ENCODE results near the gene MAP2K7. TPM values are rescaled to one million over a fixed set of nuclear protein-coding genes. Genes with fewer than 3 reads are reported as not detected.
"Not testable (repeated sequence)": the region's sequence is repeated elsewhere in the genome, so short reads cannot be mapped to it uniquely, and the experiment has no call there.

The MAP2K7 gene
- total RNA-seq, 4 donors from 2014 or later: 23.1 to 47.8 (median 30.9) TPM

DNA sequence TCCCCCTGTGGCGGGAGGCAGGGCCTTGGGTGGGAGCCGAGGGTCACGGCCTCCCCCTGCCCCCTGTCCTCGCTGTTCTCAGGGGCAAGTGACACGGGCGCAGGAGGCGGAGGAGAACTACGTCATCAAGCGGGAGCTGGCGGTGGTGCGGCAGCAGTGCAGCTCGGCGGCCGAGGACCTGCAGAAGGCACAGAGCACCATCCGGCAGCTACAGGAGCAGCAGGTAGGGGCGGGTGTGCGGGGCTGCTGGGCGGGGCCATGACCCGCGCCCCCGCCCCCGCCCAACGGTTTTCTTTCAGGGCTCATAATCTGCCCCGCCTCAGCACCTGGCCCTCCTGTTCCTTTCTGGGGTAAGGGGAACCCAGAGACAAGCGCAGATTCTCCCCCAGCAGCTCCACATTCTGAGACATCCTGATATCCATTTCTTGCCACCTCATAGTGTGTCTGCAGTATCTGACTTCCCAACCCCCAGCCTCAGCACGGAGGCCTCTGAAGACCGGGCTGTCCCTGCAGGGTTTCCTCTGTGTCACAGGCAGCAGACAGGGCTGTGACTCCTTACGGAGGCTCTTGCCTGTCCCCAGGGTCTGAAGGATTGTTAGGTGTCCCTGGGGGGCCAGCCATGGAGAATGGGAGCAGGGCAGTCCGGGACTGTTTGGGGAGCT lies 45.4 kb upstream of the MAP2K7 start:
- 65 to 82% methylated on average over 13 to 19 of the region's 29 CpGs for WGBS, 2 donors
- no peak for DNase-seq (ENCODE audit: low spot score in 2 of 2)
- intact Hi-C loops (cut with DNase I; ENCODE audit: low total_unique reads): loop anchor here (10.0 kb wide), 1 partner anchor 147 kb away; the partner anchor contains the start of gene ELAVL1
- H3K4me3 ChIP-seq (ENCODE audit: low read depth, poor library complexity, severe bottlenecking): no peak overlapping the region
- TF ChIP-seq POLR2A (IDR thresholded peaks at IDR 0.05) (no peak), CTCF (IDR thresholded peaks at IDR 0.05) (no peak)

GRCh38 chr19:7859087-7859486 lies 44.6 kb upstream of the MAP2K7 start:
- not testable (repeated sequence) for H3K4me3 ChIP-seq (ENCODE audit: low read depth, poor library complexity, severe bottlenecking); DNase-seq (ENCODE audit: low spot score in 2 of 2)
- 97 to 98% methylated on average over 8 of the region's 8 CpGs for WGBS, 2 donors
- intact Hi-C loops (cut with DNase I; ENCODE audit: low total_unique reads): loop anchor here (10.0 kb wide), 1 partner anchor 146 kb away; the partner anchor contains the start of gene ELAVL1

- no peak overlapping the region for H3K4me3 ChIP-seq (ENCODE audit: low read depth, poor library complexity, severe bottlenecking)
- intact Hi-C loops (cut with DNase I; ENCODE audit: low total_unique reads): loop anchor here (10.0 kb wide), 1 partner anchor 145 kb away; the partner anchor contains the start of gene ELAVL1
- 90 to 95% methylated on average over 21 to 22 of the region's 22 CpGs for WGBS, 2 donors
- no peak for DNase-seq (ENCODE audit: low spot score in 2 of 2)
- TF ChIP-seq POLR2A (IDR thresholded peaks at IDR 0.05): no peak
- TF ChIP-seq CTCF (IDR thresholded peaks at IDR 0.05): no peak
These were observed 43.6 kb upstream of the MAP2K7 start for GRCh38 chr19:7859831-7860713.

- no peak for DNase-seq (ENCODE audit: low spot score in 2 of 2)
- WGBS, 2 donors: 75 to 77% methylated on average over 14 of the region's 14 CpGs
- intact Hi-C loops (cut with DNase I; ENCODE audit: low total_unique reads): no loop called here
- TF ChIP-seq POLR2A (IDR thresholded peaks at IDR 0.05) (no peak), CTCF (IDR thresholded peaks at IDR 0.05) (no peak)
- H3K4me3 ChIP-seq (ENCODE audit: low read depth, poor library complexity, severe bottlenecking): no peak overlapping the region
These were observed 42.7 kb upstream of the MAP2K7 start for GRCh38 chr19:7860714-7861618.

- 60 to 66% methylated on average over 23 to 49 of the region's 63 CpGs for WGBS, 2 donors
- TF ChIP-seq POLR2A (IDR thresholded peaks at IDR 0.05) (no peak), CTCF (IDR thresholded peaks at IDR 0.05) (no peak)
- H3K4me3 ChIP-seq (ENCODE audit: low read depth, poor library complexity, severe bottlenecking): no peak overlapping the region
- intact Hi-C loops (cut with DNase I; ENCODE audit: low total_unique reads): no loop called here
- DNase-seq (ENCODE audit: low spot score in 2 of 2): no peak
These were observed 41.9 kb upstream of the MAP2K7 start for GRCh38 chr19:7861619-7862412.

Data from lower leg skin (tissue), 4 donors.